ENCODE results near the gene ACVR1.

The ACVR1 gene

DNA sequence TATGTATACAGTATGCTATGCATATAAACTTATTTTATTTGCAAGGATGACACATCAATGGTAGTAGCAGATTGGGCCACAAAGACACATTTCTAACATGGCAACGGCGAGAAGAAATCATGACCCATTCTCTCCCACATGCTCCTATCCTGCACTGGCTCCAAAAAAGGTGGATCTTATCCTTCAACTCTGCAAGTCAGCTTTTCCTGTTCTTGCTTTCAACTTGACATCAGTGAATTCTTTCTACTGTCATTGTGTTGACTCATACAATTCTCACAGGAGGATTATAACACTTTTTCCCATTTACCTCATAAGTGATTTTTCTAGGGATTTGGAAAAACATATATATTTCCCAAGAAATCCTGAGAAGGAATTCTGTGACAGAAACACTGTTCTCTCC, 53.1 kb downstream of the ACVR1 start:
- H3K4me3 ChIP-seq (ENCODE audit: low read depth, low read length) = no peak overlapping the region
- TF ChIP-seq, protein P1, sequence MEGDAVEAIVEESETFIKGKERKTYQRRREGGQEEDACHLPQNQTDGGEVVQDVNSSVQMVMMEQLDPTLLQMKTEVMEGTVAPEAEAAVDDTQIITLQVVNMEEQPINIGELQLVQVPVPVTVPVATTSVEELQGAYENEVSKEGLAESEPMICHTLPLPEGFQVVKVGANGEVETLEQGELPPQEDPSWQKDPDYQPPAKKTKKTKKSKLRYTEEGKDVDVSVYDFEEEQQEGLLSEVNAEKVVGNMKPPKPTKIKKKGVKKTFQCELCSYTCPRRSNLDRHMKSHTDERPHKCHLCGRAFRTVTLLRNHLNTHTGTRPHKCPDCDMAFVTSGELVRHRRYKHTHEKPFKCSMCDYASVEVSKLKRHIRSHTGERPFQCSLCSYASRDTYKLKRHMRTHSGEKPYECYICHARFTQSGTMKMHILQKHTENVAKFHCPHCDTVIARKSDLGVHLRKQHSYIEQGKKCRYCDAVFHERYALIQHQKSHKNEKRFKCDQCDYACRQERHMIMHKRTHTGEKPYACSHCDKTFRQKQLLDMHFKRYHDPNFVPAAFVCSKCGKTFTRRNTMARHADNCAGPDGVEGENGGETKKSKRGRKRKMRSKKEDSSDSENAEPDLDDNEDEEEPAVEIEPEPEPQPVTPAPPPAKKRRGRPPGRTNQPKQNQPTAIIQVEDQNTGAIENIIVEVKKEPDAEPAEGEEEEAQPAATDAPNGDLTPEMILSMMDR (IDR thresholded peaks at IDR 0.05; ENCODE audit: borderline replicate concordance, insufficient read depth, low read depth, low read length) = no peak

DNA sequence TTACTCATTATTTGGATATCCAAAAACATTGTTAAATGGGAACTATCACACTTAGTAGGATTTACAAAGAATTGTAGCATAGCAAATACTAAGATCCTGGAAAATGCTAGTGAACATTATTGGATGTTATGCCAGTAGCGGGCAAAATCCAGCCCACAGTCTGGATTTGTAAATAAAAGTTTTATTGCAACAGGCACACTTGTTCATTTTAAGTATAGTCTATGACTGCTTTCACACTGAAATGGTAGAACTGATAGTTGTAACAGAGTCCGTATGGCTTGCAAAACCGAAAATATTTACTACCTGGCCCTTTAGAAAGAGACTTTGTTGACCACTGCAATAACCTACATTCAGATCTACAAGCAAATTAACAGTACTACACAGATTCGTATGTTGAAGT, 53.6 kb downstream of the ACVR1 start:
- TF ChIP-seq, protein P1 (IDR thresholded peaks at IDR 0.05; ENCODE audit: borderline replicate concordance, insufficient read depth, low read depth, low read length) = no peak
- H3K4me3 ChIP-seq (ENCODE audit: low read depth, low read length) = no peak overlapping the region

DNA sequence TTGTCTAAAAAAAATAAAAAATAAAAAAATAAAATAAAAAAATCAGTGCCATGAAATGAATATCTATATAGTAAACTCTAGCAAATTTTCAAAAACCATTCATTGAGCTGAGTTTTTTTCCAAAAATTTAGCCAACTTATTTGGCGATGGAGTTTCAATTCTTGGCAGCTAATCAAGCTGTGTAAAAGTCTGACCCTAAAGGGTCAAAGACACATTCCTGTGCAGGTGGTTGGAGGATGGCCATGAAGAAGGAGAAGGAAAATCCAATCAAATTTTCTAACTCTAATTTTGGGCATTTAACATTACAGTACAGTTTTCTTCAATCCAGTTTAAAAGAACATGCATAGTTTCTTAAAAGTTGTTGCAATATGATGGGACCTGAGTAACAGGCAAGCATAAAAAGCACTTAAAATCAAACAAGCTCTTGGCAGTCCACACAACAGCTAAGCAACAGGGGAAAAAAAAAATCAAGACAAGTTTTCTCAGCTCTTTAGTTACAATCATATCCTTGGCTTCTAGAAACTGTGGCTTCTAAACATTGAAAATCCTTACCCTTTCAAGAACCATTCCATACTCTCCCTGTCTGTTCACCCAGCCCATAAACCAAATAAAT, 54.5 kb downstream of the ACVR1 start:
- TF ChIP-seq, protein P1 (IDR thresholded peaks at IDR 0.05; ENCODE audit: borderline replicate concordance, insufficient read depth, low read depth, low read length) = no peak
- H3K4me3 ChIP-seq (ENCODE audit: low read depth, low read length) = no peak overlapping the region

DNA sequence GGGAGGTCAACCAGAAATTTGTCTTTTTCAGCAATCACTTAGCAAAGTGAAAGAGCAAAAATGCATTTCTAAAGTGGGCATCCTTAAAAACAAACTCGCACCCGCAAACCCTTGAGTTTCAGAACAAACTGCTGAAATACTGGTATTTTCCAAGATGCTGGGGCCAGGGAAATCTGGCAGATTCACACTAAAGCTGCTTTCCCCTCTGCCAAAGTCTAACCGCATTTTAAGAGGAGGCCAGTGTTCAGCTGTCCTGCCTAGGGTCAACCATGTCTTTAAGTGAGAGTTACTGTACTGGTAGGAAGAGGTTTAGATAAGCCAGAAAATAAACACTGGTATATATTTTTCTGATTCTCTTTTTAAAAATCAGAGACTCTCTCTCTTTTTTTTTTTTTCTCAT, 55.9 kb downstream of the ACVR1 start:
- TF ChIP-seq, protein P1 (IDR thresholded peaks at IDR 0.05; ENCODE audit: borderline replicate concordance, insufficient read depth, low read depth, low read length) = no peak

DNA sequence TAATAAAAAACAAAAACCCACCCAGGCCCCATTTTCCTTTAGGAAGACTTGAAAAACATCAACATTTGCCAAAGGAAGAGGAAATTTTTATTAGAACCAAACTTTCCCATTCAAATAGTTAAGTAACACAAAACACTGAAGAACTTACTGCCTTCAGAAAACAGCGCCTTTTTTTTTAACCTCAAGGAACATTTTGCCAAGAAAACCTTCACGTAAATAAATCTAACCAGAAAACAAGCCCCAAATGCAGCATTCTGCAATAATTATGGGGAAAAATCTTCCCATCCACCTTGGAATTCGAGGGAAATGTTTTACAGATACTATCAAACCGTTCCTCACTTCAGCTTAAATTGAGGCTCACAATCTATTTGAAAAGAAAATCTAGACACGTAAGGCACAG, 56.4 kb downstream of the ACVR1 start:
- no peak overlapping the region for H3K4me3 ChIP-seq (ENCODE audit: low read depth, low read length)
- TF ChIP-seq, protein P1 (IDR thresholded peaks at IDR 0.05; ENCODE audit: borderline replicate concordance, insufficient read depth, low read depth, low read length) = no peak

More for the DNA sequence above, 55.9 kb downstream of the ACVR1 start:
- no peak overlapping the region for H3K4me3 ChIP-seq (ENCODE audit: low read depth, low read length)

DNA sequence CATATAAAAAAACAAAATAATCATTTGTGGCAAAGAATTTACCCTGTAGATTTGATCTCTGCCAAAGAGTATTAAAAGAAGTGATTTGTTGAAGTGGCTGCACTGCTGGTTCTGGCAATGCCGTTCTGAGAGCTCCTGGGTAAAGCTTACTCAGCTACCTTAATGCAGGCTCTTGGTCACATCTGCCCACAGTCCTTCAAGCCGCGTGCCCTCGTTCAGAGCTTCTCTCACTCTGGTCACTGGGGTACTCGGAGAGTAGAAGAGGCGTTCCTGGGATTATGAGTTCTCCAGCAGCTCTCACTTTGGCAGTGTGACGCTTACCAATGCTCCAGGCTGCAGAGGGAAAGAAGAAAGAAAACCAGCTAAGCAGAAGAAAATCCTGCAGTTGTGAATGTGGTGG, 57.9 kb downstream of the ACVR1 start:
- no peak overlapping the region for H3K4me3 ChIP-seq (ENCODE audit: low read depth, low read length)
- TF ChIP-seq, protein P1 (IDR thresholded peaks at IDR 0.05; ENCODE audit: borderline replicate concordance, insufficient read depth, low read depth, low read length) = no peak

DNA sequence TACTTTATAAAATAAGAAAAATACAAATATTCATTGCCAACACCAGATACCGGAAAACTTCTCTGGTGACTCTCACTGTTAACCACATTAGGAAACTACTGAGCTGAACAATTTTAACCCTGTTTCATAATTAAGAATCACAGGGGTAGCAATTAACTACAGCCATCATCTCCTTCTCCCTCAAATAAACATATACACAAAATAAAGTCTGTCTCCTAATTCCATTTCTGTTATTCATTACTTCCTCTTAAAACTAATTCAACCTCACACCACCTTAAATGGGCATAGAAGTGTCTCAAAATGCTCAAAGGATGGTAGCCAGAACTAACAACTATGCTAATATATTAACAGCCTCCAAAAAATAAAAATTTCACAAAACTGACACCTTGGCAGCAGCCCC, 60.7 kb downstream of the ACVR1 start:
- TF ChIP-seq, protein P1 (IDR thresholded peaks at IDR 0.05; ENCODE audit: borderline replicate concordance, insufficient read depth, low read depth, low read length) = no peak
- no peak overlapping the region for H3K4me3 ChIP-seq (ENCODE audit: low read depth, low read length)

Data from GM12875 (cell line).